Measurements from ENCODE around the gene NUDT9.

The NUDT9 gene

DNA sequence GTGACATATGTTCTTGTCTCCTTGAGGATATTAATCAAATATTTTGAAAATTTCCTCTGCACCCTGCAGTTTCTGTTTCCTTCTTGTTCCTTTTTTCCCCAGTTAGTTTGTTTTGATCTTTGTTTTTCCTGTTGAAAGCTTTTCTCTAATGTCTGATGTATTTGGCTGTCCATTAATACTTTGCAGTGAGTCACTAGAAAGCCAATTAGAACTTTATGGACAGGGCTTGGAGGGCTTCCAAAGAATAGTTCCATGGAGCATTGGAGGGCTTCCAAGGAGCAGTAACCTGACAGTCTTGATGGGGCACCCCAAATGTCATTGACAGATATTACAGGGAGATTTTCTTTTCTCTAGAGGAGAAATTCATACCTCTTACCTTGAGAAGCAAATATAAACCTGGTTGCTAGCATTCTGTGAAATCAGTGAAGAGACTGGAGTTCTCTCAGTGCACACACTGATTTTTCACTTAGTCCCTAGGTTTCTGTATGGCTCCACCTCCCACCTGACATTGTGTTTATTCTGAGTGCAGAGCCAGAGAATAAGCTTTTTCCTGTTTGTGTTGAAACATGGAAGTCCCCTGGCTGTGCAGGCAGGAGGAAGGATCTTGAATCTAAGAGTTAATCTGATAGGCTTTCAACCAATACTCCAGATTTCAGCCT is 80.3 kb downstream of the NUDT9 start:
- H3K9ac ChIP-seq (ENCODE audit: low read length), result no peak overlapping the region
- H3K4me2 ChIP-seq (ENCODE audit: low read depth, low read length, poor library complexity, severe bottlenecking), result no peak overlapping the region
- no peaks in the 10 kb centered on the region for H3K79me2 ChIP-seq (ENCODE audit: insufficient read depth, low read length)
- H3K27ac ChIP-seq (ENCODE audit: low read depth, low read length), result no peak overlapping the region
- no peaks in the 10 kb centered on the region for H3F3A ChIP-seq (ENCODE audit: insufficient read depth)
- H2AFZ ChIP-seq (ENCODE audit: low read depth, low read length, severe bottlenecking), result no peak overlapping the region
- no peaks in the 10 kb centered on the region for H4K20me1 ChIP-seq (ENCODE audit: low read depth, low read length)
- TF ChIP-seq EZH2phosphoT487 (conservative IDR thresholded peaks at IDR 0.05; ENCODE audit: low read length), result no peak
- no peak for TF ChIP-seq CTCF (IDR thresholded peaks at IDR 0.05; ENCODE audit: insufficient read depth, low read length, poor library complexity, severe bottlenecking)
- H3K9me2 ChIP-seq (replicated peaks; ENCODE audit: insufficient read depth, low read length), result no peaks in the 10 kb centered on the region
- H3K36me3 ChIP-seq (ENCODE audit: low read length), result no peaks in the 10 kb centered on the region
- H3K4me3 ChIP-seq (ENCODE audit: insufficient read depth, low read length, poor library complexity, severe bottlenecking), result no peak overlapping the region
- no peaks in the 10 kb centered on the region for H3K9me3 ChIP-seq (ENCODE audit: insufficient read depth, low read length)
- no peaks in the 10 kb centered on the region for H3K27me3 ChIP-seq (ENCODE audit: low read length)

DNA sequence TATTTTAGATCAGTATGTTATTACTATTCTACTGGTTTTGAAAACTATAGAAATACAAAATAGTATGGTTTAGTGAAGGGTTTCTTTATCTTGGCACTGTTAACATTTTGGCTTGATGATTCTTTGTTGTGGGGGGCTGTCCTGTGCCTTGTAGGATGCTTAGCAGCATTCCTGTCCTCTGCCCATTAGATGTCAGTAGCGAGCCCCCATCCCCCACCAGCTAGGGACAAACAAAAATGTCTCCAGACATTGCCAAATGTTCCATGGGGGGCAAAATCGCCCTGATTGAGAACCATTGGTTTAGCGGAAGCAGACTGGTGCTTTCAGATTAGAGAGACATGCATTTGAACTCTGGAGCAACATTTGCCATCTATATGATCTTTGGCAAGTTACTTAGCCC is 83.5 kb downstream of the NUDT9 start:
- H3K9me3 ChIP-seq (ENCODE audit: insufficient read depth, low read length), result no peaks in the 10 kb centered on the region
- no peaks in the 10 kb centered on the region for H4K20me1 ChIP-seq (ENCODE audit: low read depth, low read length)
- no peak overlapping the region for H2AFZ ChIP-seq (ENCODE audit: low read depth, low read length, severe bottlenecking)
- H3K79me2 ChIP-seq (ENCODE audit: insufficient read depth, low read length), result no peaks in the 10 kb centered on the region
- H3K27me3 ChIP-seq (ENCODE audit: low read length), result no peaks in the 10 kb centered on the region
- H3K9ac ChIP-seq (ENCODE audit: low read length), result no peak overlapping the region
- no peak overlapping the region for H3K27ac ChIP-seq (ENCODE audit: low read depth, low read length)
- H3F3A ChIP-seq (ENCODE audit: insufficient read depth), result no peaks in the 10 kb centered on the region
- H3K4me2 ChIP-seq (ENCODE audit: low read depth, low read length, poor library complexity, severe bottlenecking), result no peak overlapping the region
- no peak for TF ChIP-seq EZH2phosphoT487 (conservative IDR thresholded peaks at IDR 0.05; ENCODE audit: low read length)
- TF ChIP-seq CTCF (IDR thresholded peaks at IDR 0.05; ENCODE audit: insufficient read depth, low read length, poor library complexity, severe bottlenecking), result no peak
- H3K9me2 ChIP-seq (replicated peaks; ENCODE audit: insufficient read depth, low read length), result no peaks in the 10 kb centered on the region
- no peak overlapping the region for H3K4me3 ChIP-seq (ENCODE audit: insufficient read depth, low read length, poor library complexity, severe bottlenecking)
- H3K36me3 ChIP-seq (ENCODE audit: low read length), result no peaks in the 10 kb centered on the region

DNA sequence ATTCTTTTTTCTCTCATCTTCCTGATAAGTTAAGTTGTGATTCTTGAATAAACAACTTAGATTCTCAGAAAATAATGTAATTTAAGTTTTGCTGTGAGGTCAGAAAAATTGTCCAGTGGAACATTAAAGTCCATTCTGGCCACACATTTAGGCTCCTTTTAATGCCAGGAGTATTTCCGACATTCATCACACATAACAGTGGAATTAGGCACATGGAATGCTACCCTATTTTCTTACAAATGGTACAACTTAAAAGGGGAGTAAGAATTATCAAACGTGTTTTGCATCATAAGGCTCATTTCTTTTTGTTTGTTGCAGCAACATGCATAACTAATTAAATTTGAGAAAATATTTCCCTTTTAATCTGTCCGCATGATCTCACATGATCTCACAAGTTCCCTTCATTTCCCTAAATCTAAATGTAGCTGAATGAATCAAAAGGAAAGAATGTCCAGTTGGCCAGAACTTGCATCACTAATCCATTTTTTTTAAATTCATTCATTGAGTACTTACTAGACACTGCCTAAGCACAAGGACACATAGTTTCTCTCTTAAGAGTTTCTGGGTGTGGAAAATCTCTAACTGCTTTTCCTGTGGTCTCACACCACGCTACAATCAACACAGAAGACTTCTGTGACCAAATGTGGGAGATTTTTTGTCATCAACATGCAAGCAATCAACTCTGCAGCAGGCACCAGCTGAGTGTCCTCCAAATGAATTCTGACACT is 84.8 kb downstream of the NUDT9 start:
- Histone ChIP-seq H3K9ac (ENCODE audit: low read length) (no peak overlapping the region), H4K20me1 (ENCODE audit: low read depth, low read length) (no peaks in the 10 kb centered on the region), H3K9me3 (ENCODE audit: insufficient read depth, low read length) (no peaks in the 10 kb centered on the region), H3K4me2 (ENCODE audit: low read depth, low read length, poor library complexity, severe bottlenecking) (no peak overlapping the region), H3K9me2 (replicated peaks; ENCODE audit: insufficient read depth, low read length) (no peaks in the 10 kb centered on the region), H3K4me3 (ENCODE audit: insufficient read depth, low read length, poor library complexity, severe bottlenecking) (no peak overlapping the region), H3K36me3 (ENCODE audit: low read length) (no peaks in the 10 kb centered on the region), H3K79me2 (ENCODE audit: insufficient read depth, low read length) (no peaks in the 10 kb centered on the region), H2AFZ (ENCODE audit: low read depth, low read length, severe bottlenecking) (no peak overlapping the region), H3K27me3 (ENCODE audit: low read length) (no peaks in the 10 kb centered on the region), H3F3A (ENCODE audit: insufficient read depth) (no peaks in the 10 kb centered on the region), H3K27ac (ENCODE audit: low read depth, low read length) (no peak overlapping the region)
- TF ChIP-seq EZH2phosphoT487 (conservative IDR thresholded peaks at IDR 0.05; ENCODE audit: low read length) (no peak), CTCF (IDR thresholded peaks at IDR 0.05; ENCODE audit: insufficient read depth, low read length, poor library complexity, severe bottlenecking) (no peak)
